NCI-H510A treated with DMSO at 0.1 percent for 48 hours (cell line): ENCODE results near the gene EXOC8.
"Not testable (repeated sequence)": the region's sequence is repeated elsewhere in the genome, so short reads cannot be mapped to it uniquely, and the experiment has no call there.

ENCODE experiments used
- DNase-seq: peaks from one replicate; lab custom pipeline; 2025; lab: John Stamatoyannopoulos, UW

Gene EXOC8

DNA sequence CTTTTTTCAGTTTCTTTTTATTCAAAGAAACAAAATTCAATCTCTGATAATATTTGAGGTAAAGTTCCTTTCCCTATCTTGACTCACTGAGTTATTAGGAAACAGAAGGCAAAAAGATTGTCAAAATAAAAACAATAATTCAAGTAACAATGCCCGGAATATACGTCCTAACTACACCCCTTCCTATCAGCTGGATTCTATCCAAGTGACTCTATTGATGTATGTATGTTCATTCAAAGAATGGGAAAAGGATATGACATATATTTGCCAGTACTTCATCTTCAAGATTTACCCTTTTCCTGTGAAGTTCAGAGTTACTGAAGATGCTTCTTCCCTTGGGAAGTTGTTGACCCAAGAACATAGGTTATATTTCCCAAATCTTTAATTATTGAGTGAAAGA is 14.2 kb upstream of the EXOC8 start:
- no peak for DNase-seq

DNA sequence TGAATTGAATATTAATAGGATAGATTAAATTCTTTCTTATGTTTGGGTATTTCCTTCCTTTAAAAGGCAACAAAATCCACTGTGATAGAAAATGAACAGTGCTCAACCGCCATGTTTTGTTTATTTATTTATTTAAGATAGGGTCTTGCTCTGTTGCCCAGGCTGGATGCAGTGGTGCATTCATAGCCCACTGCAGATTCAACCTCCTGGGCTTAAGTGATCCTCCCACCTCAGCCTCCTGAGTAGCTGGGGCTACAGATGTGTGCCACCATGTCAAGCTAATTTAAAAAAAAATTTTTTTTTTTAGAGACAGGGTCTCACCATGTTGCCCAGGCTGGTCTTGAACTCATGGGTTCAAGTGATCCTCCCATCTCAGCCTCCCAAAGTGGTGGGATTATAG is 11.2 kb upstream of the EXOC8 start:
- DNase-seq, result not testable (repeated sequence)

DNA sequence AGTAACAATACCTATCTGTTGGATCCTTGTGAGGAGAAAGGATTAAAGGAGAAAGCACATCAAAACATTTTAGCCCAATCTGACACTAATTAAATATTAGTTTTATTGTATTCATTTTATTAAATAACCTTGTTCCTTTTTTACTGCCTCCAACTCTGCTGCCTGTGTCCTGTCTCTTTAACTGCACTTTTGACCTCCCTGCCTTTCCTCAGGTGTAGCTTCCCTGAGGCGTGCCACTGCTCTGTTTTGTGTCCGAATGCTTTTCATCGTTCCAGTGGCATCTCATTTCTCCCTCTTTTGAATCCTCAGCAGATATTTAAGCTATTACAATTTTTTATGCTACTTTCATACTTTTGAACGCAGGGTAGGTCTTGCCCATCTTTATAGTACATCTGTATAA is 10.8 kb upstream of the EXOC8 start:
- no peak for DNase-seq

DNA sequence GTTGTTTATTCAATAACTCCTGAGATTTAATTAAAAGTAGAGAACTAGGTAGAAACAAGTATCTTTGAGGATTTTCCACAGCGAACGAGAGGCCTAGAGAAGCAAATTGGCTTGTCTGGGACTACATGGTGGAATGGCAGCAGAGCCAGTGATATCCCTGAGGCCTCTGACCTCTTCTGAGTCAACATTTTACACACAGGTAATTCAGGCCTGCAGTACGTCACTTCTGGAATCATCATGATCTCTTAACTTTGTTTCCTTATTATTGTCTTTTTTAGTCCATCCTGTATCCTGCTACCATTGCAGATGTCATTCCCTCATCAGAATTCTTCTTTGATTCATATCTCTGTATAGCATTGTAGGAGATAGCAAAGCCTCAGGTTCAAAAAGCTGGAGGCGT is 10.3 kb upstream of the EXOC8 start:
- DNase-seq, result no peak

DNA sequence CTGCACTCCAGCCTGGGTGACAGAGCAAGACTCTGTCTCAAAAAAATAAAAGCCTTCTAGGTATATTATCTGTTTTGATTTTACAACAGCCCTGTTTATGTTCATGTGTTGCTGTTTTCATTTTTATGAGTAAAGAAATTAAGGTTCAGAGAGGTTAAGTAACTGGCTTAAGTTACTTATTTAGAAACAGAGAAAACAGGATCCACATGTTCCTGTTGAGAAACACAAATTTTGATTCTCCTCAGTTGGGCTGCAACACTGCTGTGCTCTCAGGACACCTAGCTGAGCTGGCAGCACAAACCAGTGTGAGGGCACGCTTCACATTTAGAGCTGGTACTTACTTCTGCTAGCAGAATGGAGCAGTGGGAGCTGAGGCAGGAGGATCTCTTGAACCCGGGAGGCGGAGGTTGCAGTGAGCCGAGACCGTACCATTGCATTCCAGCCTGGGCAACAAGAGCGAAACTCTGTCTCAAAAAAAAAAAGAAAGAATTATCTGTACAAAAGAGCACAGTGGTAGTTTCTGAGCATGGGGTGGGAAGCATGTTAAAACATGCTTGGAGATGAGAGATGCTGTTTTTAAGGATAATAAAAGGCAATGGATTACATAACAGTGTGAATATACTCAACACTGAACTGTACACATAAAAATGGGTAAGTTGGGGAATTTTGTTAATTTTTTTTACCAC is 2.8 kb upstream of the EXOC8 start:
- DNase-seq, result no peak

DNA sequence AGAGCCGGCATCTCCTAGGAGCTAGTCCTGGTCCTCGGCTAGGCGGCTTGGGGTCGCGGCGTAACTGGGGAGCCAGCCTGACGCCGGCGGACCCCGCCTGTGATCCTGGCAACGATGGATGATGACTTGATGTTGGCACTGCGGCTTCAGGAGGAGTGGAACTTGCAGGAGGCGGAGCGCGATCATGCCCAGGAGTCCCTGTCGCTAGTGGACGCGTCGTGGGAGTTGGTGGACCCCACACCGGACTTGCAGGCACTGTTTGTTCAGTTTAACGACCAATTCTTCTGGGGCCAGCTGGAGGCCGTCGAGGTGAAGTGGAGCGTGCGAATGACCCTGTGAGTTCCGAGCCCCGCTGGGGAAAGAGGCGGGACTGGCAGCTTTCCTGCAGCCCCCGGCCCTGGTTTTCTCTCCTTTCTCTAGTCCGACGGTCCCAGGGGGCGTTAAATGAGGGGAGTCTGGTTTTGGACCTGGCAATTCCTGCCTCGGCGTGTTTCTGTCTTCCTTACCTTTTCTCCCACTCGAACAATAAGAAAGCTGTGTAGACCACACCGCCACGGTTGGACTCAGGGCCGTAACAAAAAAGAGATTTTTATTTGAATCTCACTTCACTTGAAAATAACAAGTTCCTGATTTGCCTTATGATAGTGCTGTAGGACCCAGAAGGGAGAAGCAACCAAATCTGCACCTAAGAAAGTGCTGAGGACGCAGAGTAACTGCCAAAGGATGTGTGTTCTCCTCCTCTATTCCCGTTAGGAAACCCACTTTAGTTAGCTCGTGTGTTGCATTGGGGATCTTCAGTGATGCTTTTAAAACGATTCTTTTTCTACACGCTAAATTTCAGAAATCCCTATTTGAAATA is 847 bp upstream of the EXOC8 start, which contains the start of gene SPRTN:
SPRTN (plus strand) TSS at position 24 of the 859 bp plus-strand sequence; CDS start at position 115, 91 bp downstream.
- DNase-seq, result no peak

DNA sequence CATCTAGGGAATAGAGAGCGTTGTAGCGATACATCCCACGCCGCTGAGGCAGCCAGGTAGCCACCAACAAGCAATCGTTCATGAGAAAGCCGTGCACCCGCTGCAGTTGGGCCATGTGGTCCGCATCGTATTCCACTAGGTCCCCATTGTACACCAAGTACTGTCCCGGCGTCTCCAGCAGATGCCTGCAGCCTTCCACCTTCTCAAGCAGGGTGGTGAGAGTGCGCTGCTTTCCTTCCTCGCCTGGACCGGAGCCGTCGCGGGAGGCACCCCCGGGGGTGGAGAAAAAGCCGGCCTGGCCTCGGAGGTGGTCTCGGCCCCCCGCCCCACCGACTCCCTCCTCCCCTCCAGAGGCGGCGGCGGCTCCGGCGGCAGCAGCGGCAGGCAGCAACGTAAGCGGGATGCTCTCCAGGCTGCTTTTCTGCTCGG is 595 bp downstream of the EXOC8 start:
- no peak for DNase-seq

DNA sequence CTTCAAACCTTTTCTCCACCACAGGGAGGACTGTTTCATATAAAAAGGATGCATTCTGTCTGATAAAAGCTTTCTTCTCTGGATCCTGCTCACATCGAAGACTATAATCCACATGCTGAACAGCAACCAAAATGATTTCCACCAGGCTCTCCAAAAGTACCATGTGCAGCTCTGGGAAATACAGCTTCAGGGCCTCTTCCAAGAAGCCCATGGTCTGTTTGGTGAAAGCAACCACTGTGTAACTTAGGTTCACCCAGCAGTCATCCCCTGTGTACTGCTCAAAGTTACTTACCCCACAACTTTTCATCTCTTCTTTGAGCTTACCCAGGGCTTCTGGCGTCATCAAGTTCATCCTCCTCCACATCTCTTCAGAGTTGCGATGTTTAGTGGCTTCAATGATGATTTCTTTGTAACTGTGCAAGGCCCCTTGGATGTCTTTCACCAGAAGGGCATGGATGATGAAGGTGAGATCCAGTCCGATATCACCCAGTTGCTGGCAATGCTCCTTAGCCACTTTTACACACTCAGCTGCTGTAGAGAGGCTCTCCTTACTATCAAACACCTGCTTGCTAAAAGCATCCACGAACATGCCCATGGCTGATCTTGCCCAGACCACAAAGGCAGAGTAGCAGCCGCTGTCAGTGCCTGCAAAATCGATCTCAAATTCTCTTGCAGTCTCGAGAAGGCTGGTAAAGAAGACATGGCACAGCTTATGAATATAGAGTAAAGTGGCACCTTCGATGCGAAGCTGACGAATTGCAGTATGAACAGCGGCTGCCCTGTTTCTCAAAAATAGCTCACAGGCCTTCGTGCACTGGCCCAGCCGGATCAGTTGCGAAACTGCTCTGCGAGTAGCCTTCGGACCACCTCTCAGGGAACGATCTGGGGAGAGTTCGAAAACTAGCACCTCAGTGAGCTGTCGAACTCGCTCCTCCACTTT is 1.7 kb downstream of the EXOC8 start:
- DNase-seq, result no peak

DNA sequence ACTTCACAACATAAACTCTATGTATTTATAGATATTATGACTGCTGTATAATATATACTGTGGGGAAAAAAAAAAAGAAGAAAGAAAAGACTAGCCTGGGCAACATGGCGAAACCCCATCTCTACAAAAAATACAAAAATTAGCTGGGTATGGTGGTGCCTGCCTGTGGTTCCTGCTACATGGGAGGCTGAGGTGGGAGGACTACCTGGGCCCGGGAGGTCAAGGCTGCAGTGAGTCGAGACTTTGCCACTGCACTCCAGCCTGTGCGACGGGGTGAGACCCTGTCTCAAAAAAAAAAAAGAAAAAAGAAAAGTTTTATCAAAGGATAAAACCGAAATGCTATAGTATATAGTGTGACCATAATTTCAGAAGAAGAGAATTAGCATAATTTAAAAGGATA is 2.7 kb downstream of the EXOC8 start:
- DNase-seq, result no peak

DNA sequence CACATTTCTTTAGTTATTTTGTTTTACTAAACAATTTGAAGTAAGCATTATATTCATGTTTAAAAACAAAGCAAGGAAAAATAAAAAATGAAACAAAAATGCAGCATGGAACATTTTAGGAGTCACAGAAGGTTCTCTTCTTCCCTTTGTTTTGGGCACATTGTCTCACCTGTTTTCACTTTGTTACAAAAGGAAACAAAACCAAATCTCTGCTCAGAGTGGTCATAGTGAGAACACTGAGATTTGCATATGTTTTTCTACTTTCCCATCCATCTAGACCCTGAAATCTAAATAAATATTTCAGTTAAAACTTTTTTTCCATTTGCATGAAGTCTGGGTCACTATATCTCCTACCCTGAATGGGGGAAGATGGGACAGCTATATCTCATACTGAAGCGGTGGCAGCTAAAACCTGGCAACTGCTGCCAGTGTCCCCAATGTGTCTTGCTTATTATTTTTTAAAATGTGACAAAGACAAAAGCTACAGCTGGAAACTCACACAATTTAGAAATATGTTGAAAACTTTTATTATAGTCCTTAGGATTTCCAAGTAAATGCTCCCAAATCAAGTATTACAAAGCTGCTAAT is 3.5 kb downstream of the EXOC8 start:
- DNase-seq, result no peak

DNA sequence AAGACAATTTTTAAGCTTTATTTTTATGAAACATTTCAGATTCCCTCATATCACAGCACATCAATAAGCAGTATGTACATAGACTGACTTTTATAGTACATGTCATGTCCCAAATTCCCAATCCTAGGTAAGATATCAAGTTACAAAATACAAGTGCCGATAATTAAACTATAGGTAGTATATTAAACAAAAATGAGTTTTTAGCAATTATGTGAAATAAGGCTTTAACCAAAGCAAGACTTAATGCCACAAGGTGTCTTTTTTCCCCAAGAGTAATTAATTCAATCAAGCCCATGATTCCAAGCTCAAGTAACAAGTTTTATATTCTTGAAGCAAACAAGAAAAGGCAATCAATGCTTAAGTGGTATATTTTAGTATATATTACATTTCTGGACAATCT is 4.9 kb downstream of the EXOC8 start:
- no peak for DNase-seq

DNA sequence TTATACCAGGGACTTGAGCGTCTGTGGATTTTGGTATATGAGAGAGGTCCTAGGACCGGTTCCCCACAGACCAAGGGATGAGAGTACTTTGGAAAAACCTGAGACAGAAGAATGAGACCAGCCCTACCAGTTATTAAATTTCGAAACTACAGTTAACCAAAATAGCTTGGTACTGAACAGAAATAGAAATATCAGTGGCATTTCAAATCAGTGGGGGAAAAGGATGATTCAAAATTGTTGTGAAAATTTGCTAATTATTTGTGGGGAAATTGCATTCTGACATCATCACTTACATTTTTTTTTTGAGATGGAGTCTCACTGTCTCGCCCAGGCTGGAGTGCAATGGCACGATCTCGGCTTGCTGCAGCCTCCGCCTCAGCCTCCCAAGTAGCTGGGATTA is 8.2 kb downstream of the EXOC8 start:
- DNase-seq, result no peak

DNA sequence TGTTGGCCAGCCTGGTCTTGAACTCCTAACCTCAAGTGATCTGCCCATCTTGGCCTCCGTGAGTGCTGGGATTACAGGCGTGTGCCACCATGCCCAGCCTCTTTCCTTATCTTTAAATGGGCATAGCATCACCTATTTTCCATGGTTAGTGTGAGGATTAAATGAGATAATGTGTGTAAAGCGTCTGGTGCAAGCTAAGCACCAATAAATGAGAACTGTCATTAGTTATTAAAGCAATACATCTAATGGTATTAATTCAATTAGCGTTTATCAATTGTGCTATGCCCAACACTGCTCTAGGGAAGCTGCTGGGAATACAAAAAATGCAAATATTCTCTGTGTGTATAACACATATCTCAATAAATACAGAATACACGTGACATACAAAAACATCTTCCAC is 10.0 kb downstream of the EXOC8 start:
- DNase-seq, result no peak

DNA sequence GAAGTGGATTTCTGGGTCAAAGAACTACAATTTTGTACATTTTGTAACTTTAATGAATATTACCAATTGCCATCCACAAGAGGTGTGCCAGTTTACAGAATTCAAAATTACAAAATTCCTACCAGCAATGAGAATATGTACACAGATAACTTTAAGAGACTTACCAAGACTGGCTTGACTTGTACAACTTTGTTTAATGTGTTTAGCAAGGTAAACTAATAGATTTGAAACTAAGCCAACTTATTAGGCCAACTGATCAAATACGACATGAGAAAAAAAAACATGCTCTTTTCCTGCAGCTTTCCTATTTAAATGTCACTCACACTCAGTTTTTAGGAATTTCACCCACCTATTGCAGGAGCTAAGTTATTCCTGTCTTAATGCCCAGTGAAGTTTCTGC is 11.4 kb downstream of the EXOC8 start:
- DNase-seq, result no peak

DNA sequence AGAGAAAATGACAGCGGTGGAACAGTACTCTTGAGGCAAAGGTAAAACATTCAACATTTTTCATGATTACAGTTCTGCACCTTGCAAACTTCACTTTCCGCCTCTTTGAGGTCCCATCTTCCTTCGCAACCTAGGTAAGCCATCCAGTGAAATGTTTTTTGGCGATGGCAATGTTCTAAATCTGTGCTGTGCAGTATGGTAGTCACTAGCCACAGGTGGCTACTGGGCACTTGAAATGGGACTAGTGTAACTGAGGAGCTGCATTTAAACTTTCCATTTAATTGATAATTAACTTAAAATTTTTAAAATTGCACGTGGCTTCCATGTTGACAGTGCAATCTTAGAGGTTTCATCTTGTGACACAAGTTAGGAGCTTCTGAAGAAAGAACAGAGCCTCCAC is 13.0 kb downstream of the EXOC8 start:
- no peak for DNase-seq

DNA sequence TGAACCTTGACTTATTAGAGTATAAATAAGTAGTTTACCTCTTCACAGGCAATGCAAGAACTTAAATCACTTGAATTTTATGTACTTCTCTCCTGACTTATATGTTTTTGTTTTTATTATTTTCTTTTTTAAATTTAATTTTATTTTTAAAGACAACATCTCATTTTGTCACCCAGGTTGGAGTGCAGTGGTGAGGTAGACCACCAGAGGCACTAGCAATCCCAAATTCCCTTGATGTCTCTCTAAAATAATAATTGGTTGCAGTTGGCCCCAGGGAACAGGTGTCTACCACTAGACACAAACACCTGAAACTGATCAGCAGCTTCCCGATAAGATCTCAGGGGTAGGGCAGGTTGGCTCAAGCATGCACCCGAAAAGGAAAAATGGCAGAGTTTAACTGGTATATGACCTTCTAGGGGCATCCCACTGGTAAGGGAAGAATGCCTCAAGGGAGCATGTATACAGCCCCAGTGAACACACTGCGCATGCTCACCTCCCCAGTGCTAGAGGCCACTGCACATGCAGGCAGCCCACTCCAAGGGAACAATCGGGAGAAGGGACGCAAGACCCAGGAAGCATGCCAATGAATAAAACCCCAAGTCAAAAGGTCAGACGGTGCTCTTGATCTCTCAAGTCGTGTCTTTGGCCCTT is 14.6 kb downstream of the EXOC8 start:
- no peak for DNase-seq

DNA sequence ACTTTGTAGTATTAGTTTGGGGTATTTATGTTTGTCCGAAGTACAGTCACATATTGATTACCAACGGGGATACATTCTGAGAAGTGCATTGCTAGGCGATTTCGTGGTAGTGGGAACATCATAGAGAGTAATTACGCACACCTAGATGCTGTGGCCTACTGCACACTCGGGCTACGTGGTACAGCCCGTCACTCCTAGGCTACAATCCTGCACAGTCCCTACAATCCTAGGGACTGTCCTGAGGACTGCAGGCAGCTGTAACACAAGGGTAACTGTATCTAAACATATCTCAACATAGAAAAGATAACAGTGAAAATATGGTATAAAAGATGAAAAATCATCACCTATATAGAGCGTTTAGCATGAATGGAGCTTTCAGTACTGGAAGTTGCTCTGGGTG is 18.6 kb downstream of the EXOC8 start:
- no peak for DNase-seq

DNA sequence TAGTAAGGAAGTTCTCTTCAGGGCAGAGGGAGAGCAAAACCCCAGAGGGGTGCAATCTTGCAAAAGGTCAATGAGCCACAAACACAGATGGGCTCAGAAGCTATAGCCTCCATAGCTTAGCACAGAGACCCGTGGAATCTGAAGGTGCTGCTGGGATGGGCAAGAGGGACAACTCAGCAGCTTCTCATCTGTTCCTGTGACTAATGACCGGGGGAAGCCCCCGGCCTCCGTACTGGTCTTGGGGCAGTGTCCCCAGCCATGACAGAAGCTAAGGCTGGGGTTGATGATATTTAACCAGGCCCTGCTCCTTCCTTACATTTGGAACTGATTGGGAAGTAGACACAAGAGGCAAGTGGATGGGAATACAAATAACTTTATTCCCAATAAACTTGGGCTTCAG is 19.1 kb downstream of the EXOC8 start:
- no peak for DNase-seq

DNA sequence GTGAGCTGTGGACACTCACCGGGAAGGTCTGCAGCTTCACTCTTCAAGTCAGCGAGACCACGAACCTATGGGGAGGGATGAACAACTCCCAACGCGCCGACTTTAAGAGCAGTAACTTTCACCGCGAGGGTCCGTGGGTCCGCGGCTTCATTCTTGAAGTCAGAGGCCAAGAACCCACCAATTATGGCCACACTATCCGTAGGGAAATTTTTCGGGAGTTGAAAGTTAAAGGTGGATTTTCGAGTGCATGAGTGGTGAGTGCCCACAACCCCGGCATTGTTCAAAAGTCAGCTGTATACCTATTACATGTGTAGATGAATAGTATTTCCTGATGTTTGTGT is 19.7 kb downstream of the EXOC8 start:
- DNase-seq, result no peak

DNA sequence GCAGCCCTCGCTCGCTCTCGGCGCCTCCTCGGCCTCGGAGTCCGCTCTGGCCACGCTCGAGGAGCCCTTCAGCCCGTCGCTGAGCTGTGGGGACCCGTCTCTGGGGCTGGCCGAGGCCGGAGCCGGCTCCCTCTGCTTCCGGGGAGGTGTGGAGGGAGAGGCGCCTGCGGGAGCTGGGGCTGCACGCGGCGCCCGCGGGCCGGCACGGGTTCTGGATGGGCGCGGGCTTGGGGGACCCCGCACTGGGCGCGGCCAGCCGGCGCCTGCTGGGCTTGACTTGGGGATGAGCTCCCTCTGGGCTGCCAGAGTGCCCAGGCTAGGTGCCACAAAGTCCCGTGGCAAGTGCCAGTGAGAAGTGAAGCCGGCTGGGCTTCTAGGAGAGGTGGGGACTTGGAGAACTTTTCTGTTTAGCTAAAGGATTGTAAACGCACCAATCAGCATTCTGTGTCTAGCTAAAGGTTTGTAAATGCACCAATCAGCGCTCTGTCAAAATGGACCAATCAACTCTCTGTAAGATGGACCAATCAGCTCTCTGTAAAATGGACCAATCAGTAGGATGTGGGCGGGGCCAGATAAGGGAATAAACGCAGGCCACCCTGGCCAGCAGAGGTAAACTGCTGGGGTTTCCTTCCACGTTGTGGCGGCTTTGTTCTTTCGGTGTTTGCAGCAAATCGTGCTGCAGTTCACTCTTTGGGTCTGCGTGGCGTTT is 20.2 kb downstream of the EXOC8 start:
- DNase-seq, result no peak

DNA sequence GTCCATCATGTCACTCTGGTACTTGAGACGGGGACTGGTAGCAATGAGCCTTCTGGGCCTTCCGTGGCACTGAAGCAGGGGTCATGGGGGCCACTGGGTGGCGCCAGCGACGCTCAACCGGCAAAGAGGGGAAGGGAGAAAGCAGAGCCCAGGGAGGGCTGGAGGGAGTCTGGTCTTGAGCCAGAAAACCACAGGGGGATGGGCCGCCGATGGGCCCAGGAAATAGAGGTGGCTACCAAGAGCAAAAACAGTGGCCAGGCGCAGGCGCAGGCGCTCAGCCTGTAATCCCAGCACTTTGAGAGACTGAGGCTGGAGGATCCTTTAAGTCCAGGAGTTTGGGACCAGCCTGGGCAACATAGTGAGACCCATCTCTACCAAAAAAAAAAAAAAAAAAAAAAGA is 21.8 kb downstream of the EXOC8 start:
- no peak for DNase-seq
